NCI-H2107 treated with DMSO at 0.1 percent for 48 hours (cell line): ENCODE data around the gene IP6K3.

Experiments
- DNase-seq: peaks from one replicate; lab custom pipeline; 2025; ENCODE audit not compliant: unreplicated experiment; lab: John Stamatoyannopoulos, UW

Gene IP6K3

GRCh38 chr6:33693186-33694105 is 53.3 kb downstream of the IP6K3 start:
- no peak for DNase-seq

DNA sequence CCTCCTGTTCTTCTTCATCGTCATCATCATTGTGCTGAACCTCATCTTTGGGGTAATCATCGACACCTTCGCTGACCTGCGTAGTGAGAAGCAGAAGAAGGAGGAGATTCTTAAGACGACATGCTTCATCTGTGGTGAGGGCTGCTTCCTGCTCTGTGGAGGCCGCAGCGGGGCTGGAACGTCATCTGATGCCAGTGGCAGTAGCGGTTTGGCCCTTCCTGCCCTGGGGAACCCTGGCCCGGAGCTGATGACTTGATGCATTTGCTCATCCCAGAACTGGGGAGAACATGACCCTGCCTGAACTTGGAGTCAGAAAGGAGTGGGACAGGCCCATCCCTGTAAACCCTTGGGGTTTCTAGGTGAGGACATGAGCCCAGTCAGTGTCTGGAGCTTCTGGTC is 53.9 kb downstream of the IP6K3 start:
- no peak for DNase-seq

- DNase-seq: no peak
These were observed 54.5 kb downstream of the IP6K3 start for GRCh38 chr6:33692078-33692759.

DNA sequence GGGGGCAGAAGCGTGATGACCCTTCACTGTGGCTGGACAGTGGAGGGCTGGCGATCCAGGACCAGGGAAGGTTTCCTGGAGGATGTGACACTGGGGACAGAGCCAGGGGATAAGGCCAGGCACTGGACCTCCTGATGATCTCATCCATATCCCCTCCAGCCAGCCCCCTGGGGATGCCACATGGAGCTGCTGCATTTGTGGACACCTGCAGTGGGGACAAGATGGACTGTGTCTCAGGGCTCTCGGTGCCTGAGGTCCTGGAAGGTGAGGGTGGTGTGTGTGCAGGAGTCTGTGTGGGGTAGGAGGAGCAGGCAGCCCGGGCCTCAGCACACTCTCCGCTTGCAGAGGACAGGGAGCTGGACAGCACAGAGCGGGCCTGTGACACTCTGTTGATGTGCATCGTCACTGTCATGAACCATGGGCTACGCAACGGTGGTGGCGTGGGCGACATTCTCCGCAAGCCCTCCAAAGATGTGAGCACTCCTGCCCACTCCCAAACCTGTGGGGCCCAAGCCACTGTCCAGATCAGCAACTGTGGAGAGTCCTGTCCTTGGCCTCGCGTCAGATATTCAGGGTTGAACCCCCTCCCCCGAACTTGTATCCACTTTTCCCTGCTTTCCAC is 55.1 kb downstream of the IP6K3 start:
- no peak for DNase-seq

GRCh38 chr6:33690766-33691165 is 55.9 kb downstream of the IP6K3 start:
- no peak for DNase-seq

DNA sequence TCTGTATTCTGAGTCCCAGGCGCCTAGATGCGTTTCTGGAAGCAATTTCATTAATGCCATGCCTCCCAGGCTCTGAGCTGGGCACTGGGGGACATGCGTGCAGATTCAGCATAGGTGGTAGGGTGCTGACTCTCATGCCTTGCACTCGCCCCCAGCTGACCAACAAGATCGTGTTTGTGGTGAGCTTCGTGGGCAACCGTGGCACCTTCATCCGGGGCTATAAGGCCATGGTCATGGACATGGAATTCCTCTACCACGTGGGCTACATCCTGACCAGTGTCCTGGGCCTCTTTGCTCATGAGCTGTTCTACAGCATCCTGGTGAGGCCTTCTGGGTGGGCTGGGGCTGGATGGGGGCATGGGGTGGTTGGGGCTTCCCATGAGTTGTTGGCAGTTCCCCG is 56.8 kb downstream of the IP6K3 start:
- no peak for DNase-seq

GRCh38 chr6:33689148-33689494 is 57.6 kb downstream of the IP6K3 start:
- no peak for DNase-seq

GRCh38 chr6:33688451-33689147 is 58.1 kb downstream of the IP6K3 start:
- DNase-seq: no peak

DNA sequence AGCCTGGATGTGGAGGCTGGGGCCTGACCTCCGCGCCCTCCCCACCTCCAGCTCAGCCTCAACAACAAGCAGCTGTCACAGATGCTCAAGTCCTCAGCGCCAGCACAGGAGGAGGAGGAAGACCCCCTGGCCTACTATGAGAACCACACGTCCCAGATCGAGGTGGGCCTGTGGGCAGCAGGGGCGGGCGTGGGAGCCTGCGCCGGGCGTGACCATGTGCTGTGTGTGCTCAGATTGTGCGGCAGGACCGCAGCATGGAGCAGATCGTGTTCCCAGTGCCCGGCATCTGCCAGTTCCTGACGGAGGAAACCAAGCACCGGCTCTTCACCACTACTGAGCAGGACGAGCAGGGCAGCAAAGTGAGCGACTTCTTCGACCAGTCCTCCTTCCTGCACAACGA is 58.7 kb downstream of the IP6K3 start:
- no peak for DNase-seq

DNA sequence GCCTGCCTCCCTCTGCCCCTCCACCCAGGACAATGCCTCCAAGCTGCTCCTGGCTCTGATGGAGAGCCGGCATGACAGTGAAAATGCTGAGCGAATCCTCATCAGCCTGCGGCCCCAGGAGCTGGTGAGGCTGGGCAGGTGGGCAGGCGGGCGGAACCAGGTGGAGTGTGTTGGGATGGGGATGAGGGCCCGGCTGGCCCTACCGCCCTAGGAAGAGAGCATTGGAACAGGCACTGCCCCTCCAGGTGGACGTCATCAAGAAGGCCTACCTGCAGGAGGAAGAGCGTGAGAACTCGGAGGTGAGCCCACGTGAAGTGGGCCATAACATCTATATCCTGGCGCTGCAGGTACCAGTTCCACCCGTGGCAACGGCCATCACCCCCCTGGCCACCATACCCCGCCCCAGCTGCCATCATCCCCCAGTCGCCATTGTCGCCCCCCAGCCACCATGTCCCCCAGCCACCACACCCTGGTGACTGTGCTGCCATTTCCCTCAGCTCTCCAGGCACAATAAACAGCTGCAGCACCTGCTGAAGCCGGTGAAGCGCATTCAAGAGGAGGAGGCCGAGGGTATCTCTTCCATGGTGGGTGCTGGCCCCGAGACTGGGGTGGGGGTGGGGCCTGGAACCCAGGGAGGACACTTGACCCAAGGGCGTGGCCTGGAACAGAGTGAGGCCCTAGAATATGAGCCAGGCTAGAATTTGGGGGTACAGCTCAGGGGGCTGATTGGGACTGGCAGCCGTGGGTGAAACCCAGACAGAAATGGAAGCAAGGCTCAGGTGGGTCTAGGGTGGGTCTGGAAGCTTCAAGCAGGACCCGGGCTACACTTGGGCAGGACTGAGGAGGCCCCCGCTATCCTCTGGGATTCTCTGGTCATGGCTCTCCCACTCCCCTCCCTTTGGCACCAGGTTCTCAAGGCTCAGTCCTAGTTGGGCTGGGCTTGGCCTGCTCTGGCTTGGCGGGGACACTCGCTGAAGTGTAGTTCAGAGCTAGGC is 59.4 kb downstream of the IP6K3 start:
- DNase-seq: no peak

GRCh38 chr6:33686225-33686924 is 60.3 kb downstream of the IP6K3 start:
- no peak for DNase-seq

DNA sequence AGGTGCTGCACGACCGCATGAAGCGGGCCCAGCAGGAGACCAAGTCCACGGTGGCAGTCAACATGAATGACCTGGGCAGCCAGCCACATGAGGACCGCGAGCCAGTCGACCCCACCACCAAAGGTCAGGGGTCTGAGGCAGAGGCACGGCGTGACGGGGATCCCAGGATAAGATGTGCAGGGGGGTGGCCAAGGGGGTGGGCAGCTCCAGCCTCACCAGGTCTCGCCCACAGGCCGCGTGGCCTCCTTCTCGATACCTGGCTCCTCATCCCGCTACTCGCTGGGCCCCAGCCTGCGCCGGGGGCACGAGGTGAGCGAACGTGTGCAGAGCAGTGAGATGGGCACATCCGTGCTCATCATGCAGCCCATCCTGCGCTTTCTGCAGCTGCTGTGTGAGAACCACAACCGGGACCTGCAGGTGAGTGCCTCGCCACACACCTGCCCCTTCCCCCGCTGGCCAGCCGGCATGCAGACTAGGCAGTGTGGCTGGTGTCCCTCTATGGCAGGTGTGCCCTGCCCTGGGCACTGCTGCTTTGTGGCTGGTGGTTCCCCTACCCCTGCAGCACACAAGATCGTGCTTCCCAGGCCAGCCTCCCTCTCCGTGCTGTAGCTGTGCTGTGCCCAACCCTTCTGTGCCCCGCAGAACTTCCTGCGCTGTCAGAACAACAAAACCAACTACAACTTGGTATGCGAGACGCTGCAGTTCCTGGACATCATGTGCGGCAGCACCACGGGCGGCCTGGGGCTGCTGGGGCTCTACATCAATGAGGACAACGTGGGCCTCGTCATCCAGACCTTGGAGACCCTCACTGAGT is 61.1 kb downstream of the IP6K3 start:
- DNase-seq: no peak

DNA sequence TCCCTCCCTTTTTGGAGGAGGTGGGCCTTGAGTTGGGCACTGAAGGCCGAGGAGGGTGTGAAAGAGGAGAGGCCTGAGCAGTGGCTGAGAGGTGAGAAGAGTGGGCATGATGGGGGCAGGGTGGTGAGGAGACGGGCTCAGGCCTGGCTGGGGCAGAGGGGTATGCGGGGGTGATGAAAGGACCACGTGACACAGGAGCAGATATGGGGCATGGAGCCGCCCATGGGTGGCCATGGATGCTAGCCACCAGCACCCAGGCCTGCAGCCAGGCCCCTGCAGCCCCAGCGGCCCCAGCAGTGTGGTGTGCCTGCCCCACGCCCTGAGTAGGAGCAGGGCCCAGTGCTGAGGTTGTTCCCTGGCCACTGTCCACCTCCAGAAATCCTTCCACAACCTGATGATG is 61.7 kb downstream of the IP6K3 start:
- DNase-seq: no peak

- no peak for DNase-seq
These were observed 62.2 kb downstream of the IP6K3 start for GRCh38 chr6:33684428-33684896.

- no peak for DNase-seq
These were observed 62.9 kb downstream of the IP6K3 start for GRCh38 chr6:33683576-33684427.

- no peak for DNase-seq
These were observed 63.6 kb downstream of the IP6K3 start for GRCh38 chr6:33683051-33683571.

- DNase-seq: no peak
These were observed 64.4 kb downstream of the IP6K3 start for GRCh38 chr6:33682341-33682740.
